Mesendoderm (in vitro differentiated cells): ENCODE data around the gene MAEA.

Source experiments
- DNase-seq: peaks from one replicate; pipeline ENCODE4 v3.0.0; 2013
- H2AK5ac ChIP-seq: 2 replicates; pipeline ENCODE4 v1.6.1; 2013; ENCODE audit warnings: low read length, inconsistent platforms
- H2BK120ac ChIP-seq: 2 replicates; pipeline ENCODE4 v1.6.1; 2013; ENCODE audit warnings: low read depth, mild to moderate bottlenecking, low read length, moderate library complexity, mixed read lengths
- H2BK15ac ChIP-seq: replicated peaks from 2 replicates; pipeline ENCODE4 v1.6.1; 2013; ENCODE audit warnings: low read depth, mild to moderate bottlenecking, moderate library complexity
- H2BK5ac ChIP-seq: 2 replicates; pipeline ENCODE4 v1.6.1; 2013; ENCODE audit warnings: low read length, inconsistent platforms
- H3K18ac ChIP-seq: 2 replicates; pipeline ENCODE4 v1.6.1; 2013; ENCODE audit warnings: mild to moderate bottlenecking, low read length, mixed read lengths
- H3K23ac ChIP-seq: one replicate; pipeline ENCODE4 v1.6.1; 2013; ENCODE audit warnings: low read length
- H3K27ac ChIP-seq: 2 replicates; pipeline ENCODE4 v1.5.1; 2013; ENCODE audit warnings: low read depth, mild to moderate bottlenecking, inconsistent platforms, low read length, moderate library complexity
- H3K27me3 ChIP-seq: 2 replicates; pipeline ENCODE4 v1.6.1; 2013; ENCODE audit warnings: low read length, control low read depth, mild to moderate bottlenecking, inconsistent platforms; ENCODE audit not compliant: insufficient read depth, poor library complexity
- H3K36me3 ChIP-seq: 2 replicates; pipeline ENCODE4 v1.6.1; 2013; ENCODE audit warnings: low read length, inconsistent platforms; ENCODE audit not compliant: control insufficient read depth, insufficient read depth
- H3K4ac ChIP-seq: one replicate; pipeline ENCODE4 v1.6.1; 2013; ENCODE audit warnings: low read depth, mild to moderate bottlenecking, low read length, moderate library complexity
- H3K4me1 ChIP-seq: 2 replicates; pipeline ENCODE4 v1.6.1; 2013; ENCODE audit warnings: low read depth, low read length, inconsistent platforms; ENCODE audit not compliant: control insufficient read depth
- H3K4me2 ChIP-seq: 2 replicates; pipeline ENCODE4 v1.6.1; 2013; ENCODE audit warnings: low read length
- H3K4me3 ChIP-seq: 2 replicates; pipeline ENCODE4 v1.5.1; 2013; ENCODE audit warnings: mild to moderate bottlenecking, low read length
- H3K56ac ChIP-seq: one replicate; pipeline ENCODE4 v1.6.1; 2013; ENCODE audit warnings: low read length
- H3K79me1 ChIP-seq: 2 replicates; pipeline ENCODE4 v1.6.1; 2013; ENCODE audit warnings: low read length, inconsistent platforms
- H3K79me2 ChIP-seq: 2 replicates; pipeline ENCODE4 v1.6.1; 2013; ENCODE audit warnings: mild to moderate bottlenecking, low read length; ENCODE audit not compliant: control insufficient read depth, insufficient read depth
- H3K9ac ChIP-seq: 2 replicates; pipeline ENCODE4 v1.6.1; 2013; ENCODE audit warnings: low read length, inconsistent platforms
- H4K5ac ChIP-seq: one replicate; pipeline ENCODE4 v1.6.1; 2013; ENCODE audit warnings: low read length
- H4K8ac ChIP-seq: one replicate; pipeline ENCODE4 v1.6.1; 2013; ENCODE audit warnings: low read depth, mild to moderate bottlenecking, control low read depth, low read length, moderate library complexity
- WGBS: extraction: QIAGEN DNeasy Blood & Tissue Kit; methylation state at CpG from one replicate; pipeline ENCODE4 v1.1.7; 2013; ENCODE audit warnings: low lambda C conversion rate, missing lambda C conversion rate; ENCODE audit not compliant: insufficient coverage; ENCODE audit errors: extremely low coverage; 5-methylcytosine and 5-hydroxymethylcytosine counted together

The MAEA gene

DNA sequence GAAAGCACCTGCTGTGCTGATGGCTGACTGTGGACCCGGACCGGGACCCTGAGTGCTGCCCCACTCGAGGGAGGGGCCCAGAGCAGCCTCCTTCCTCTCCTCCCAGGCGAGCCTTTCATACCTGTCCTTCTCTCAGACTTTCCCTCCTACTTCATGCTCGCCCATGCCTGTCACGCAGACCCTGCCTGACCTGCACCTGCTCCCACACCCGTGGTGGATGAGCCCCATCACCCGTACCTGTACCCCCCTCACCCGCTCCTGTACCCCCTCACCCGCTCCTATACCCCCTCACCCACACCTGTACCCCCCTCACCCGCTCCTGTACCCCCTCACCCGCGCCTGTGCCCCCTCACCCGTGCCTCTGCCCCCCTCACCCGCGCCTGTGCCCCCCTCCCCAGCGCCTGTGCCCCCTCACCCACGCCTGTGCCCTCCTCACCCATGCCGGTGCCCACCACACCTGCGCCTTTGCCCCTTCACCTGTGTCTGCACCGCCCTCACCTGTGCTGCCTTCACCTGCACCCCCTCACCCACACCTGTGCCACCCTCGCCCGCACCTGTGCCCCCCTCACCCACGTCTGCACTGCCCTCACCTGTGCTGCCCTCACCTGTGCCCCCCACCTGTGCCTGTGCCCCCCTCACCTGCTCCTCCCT, 5.8 kb downstream of the MAEA start:
- Histone ChIP-seq H3K79me2 (peaks cover 90% of the 10 kb centered on the region), H3K23ac (no peak overlapping the region), H3K4ac (no peak overlapping the region), H4K5ac (no peak overlapping the region), H3K36me3 (no peaks in the 10 kb centered on the region), H3K4me2 (no peak overlapping the region), H4K8ac (no peak overlapping the region), H2BK5ac (no peak overlapping the region), H2BK15ac (no peak overlapping the region), H3K4me3 (no peak overlapping the region), H2BK120ac (no peak overlapping the region), H3K27me3 (no peaks in the 10 kb centered on the region), H3K27ac (no peak overlapping the region), H3K56ac (no peak overlapping the region), H3K79me1 (peaks cover 33% of the 10 kb centered on the region), H3K9ac (no peak overlapping the region), H3K18ac (no peak overlapping the region), H2AK5ac (no peak overlapping the region), H3K4me1 (peaks cover 7% of the 10 kb centered on the region)
- no peak for DNase-seq
- WGBS: no CpG with 5 or more reads among the region's 24 CpGs

DNA sequence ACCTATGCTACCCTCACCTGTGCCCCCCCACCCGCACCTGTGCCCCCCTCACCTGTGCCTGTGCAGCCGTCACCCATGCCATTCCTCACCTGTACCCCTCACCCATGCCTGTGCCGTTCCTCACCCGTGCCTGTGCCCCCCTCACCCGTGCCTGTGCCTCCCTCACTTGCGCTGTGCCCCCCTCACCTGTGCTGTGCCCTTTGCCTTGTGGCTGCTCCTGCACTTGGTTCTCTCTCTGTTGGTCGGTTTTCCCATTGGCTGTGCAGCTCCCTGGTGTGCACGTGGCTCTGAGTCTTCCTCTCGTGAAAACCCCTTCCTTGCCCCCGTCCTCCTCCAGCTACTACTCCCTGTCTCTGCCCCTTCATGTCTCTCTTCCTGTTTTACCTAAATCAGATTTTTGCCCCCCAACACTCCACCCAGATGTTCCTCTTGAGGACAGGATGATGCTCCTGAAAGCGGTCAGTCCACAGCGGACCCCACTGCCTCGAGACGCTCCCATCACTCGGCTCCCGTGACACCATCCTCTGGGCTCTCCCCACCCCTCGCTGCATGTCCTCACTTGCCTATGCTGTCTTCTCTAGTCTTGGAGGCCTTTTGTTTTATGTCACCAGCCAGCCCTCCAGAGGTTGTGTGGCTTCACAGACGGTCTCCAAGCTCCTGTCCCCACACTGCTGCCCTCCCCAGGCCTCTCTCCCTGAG, 6.8 kb downstream of the MAEA start:
- H3K18ac ChIP-seq: no peak overlapping the region
- H2BK5ac ChIP-seq: no peak overlapping the region
- WGBS: no CpG with 5 or more reads among the region's 18 CpGs
- no peak overlapping the region for H2BK15ac ChIP-seq
- no peak for DNase-seq
- H2BK120ac ChIP-seq: no peak overlapping the region
- no peak overlapping the region for H4K8ac ChIP-seq
- no peaks in the 10 kb centered on the region for H3K27me3 ChIP-seq
- no peak overlapping the region for H3K23ac ChIP-seq
- no peak overlapping the region for H2AK5ac ChIP-seq
- peaks cover 32% of the 10 kb centered on the region for H3K79me1 ChIP-seq
- H3K4me3 ChIP-seq: no peak overlapping the region
- no peak overlapping the region for H3K56ac ChIP-seq
- H3K27ac ChIP-seq: no peak overlapping the region
- H3K4me1 ChIP-seq: peaks cover 3% of the 10 kb centered on the region
- no peak overlapping the region for H4K5ac ChIP-seq
- H3K9ac ChIP-seq: no peak overlapping the region
- H3K4me2 ChIP-seq: no peak overlapping the region
- H3K36me3 ChIP-seq: no peaks in the 10 kb centered on the region
- H3K79me2 ChIP-seq: peaks cover 89% of the 10 kb centered on the region
- H3K4ac ChIP-seq: no peak overlapping the region

DNA sequence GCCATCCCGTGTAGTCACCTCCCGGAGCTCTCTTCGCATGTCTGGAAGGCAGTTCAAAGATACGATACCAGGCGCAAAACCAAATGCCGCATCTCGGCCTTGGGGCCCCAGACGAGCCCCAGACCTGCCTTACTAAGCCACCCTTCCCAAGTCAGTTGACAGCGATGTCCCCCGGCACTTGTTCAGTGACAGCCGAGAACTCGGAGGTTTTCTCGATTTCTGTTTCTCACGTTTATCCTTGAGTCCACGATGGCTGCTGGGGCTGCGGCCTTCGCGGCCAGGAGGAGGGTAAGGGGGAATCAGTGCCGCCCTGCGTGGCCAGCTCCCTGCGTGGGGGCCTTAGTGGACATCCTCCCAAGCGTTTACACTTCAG, 7.3 kb downstream of the MAEA start:
- Histone ChIP-seq H2BK5ac (no peak overlapping the region), H2BK120ac (no peak overlapping the region), H3K23ac (no peak overlapping the region), H2BK15ac (no peak overlapping the region), H3K4ac (no peak overlapping the region), H4K5ac (no peak overlapping the region), H4K8ac (no peak overlapping the region), H2AK5ac (no peak overlapping the region), H3K79me2 (peaks cover 84% of the 10 kb centered on the region), H3K27me3 (no peaks in the 10 kb centered on the region), H3K36me3 (no peaks in the 10 kb centered on the region), H3K4me3 (no peak overlapping the region), H3K27ac (no peak overlapping the region), H3K9ac (no peak overlapping the region), H3K4me2 (no peak overlapping the region), H3K56ac (no peak overlapping the region), H3K79me1 (peaks cover 30% of the 10 kb centered on the region), H3K18ac (no peak overlapping the region), H3K4me1 (peaks cover 3% of the 10 kb centered on the region)
- DNase-seq: no peak
- no CpG with 5 or more reads among the region's 22 CpGs for WGBS

DNA sequence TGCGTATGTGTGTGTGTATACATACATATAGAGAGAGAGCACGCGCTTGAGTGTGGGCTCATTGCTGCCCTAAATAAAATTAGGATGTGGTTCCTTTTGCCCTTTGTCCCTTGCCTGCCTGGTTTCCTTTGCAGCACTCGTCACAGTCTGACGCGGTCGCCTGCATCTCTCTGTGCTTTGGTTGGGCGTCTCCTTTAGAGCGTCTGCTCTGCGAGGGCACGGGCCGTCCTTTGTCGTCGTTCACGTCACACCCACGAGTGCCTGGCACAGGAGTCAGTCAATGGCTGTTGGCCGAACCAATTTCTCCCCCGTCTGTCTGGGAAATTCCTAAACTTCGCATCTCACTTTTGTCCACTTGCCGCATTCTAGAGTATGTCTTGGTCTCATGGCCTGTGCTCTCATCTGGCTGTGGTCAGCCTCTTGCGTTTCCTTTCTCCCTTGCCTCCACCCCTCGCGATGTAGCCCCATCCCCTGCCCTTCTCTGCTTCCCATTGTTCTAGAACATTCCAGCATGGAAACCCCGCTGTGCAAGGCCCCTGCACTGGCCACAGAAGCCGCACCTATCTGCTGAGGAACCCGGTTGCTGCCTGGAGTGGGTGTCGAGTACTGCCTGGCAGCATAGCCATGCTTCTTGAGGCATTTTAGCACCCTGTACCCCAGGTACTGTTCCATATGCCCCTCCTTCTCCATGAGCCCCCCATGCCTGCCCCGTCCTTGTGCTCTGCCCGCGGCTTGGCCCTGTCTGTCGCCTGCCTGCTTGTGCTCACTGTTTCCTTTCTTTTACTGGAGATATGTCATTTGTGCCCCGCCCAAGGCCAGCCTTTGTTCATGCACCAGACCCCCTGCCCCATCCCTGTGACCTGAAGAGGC, 8.0 kb downstream of the MAEA start:
- H3K79me2 ChIP-seq: peaks cover 80% of the 10 kb centered on the region
- H2BK5ac ChIP-seq: no peak overlapping the region
- H4K8ac ChIP-seq: no peak overlapping the region
- H3K9ac ChIP-seq: no peak overlapping the region
- no CpG with 5 or more reads among the region's 32 CpGs for WGBS
- H3K18ac ChIP-seq: no peak overlapping the region
- H3K23ac ChIP-seq: no peak overlapping the region
- no peak overlapping the region for H2BK120ac ChIP-seq
- H2BK15ac ChIP-seq: no peak overlapping the region
- peak overlapping the region; percentile 10 for H3K56ac ChIP-seq
- H3K36me3 ChIP-seq: no peaks in the 10 kb centered on the region
- no peak overlapping the region for H2AK5ac ChIP-seq
- no peak overlapping the region for H3K4ac ChIP-seq
- no peak overlapping the region for H4K5ac ChIP-seq
- H3K79me1 ChIP-seq: peaks cover 28% of the 10 kb centered on the region
- H3K4me2 ChIP-seq: no peak overlapping the region
- H3K27ac ChIP-seq: no peak overlapping the region
- H3K27me3 ChIP-seq: no peaks in the 10 kb centered on the region
- H3K4me3 ChIP-seq: no peak overlapping the region
- H3K4me1 ChIP-seq: peaks cover 3% of the 10 kb centered on the region
- DNase-seq: peak; percentile 55

DNA sequence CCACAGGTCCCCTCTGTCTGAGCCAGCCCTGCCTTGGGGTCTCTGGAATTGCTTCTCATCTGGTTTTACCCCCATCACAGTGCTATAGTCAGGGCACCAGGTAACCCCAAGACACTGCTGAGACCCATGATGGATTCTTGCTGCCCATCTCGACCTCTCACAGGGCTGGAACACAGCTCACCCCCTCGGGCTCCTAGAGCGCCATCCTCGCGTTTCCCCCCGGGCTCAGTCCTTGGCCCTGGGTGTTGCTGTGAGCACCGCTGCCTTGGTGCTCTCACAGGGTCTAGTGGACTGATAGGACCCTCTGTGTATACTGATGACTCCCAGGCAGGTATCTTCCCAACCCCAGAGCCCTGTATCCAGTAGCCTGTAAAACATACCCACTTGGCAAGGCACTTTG, 8.8 kb downstream of the MAEA start:
- no CpG with 5 or more reads among the region's 7 CpGs for WGBS
- H3K18ac ChIP-seq: no peak overlapping the region
- H3K56ac ChIP-seq: no peak overlapping the region
- no peak overlapping the region for H2BK15ac ChIP-seq
- H3K4me2 ChIP-seq: no peak overlapping the region
- no peak for DNase-seq
- H3K4me1 ChIP-seq: peaks cover 3% of the 10 kb centered on the region
- H4K5ac ChIP-seq: no peak overlapping the region
- H2BK5ac ChIP-seq: no peak overlapping the region
- no peak overlapping the region for H3K27ac ChIP-seq
- no peaks in the 10 kb centered on the region for H3K36me3 ChIP-seq
- H3K4ac ChIP-seq: no peak overlapping the region
- H3K9ac ChIP-seq: no peak overlapping the region
- H3K79me1 ChIP-seq: peaks cover 30% of the 10 kb centered on the region
- H4K8ac ChIP-seq: no peak overlapping the region
- no peak overlapping the region for H3K4me3 ChIP-seq
- peaks cover 78% of the 10 kb centered on the region for H3K79me2 ChIP-seq
- H2AK5ac ChIP-seq: no peak overlapping the region
- H2BK120ac ChIP-seq: no peak overlapping the region
- no peak overlapping the region for H3K23ac ChIP-seq
- no peaks in the 10 kb centered on the region for H3K27me3 ChIP-seq
